NCI-H1436 treated with DMSO at 0.1 percent for 48 hours (cell line): Measurements from ENCODE around the gene COG6.

Experiments
- DNase-seq: peaks from one replicate; lab custom pipeline; 2025; lab: John Stamatoyannopoulos, UW

COG6 gene

DNA sequence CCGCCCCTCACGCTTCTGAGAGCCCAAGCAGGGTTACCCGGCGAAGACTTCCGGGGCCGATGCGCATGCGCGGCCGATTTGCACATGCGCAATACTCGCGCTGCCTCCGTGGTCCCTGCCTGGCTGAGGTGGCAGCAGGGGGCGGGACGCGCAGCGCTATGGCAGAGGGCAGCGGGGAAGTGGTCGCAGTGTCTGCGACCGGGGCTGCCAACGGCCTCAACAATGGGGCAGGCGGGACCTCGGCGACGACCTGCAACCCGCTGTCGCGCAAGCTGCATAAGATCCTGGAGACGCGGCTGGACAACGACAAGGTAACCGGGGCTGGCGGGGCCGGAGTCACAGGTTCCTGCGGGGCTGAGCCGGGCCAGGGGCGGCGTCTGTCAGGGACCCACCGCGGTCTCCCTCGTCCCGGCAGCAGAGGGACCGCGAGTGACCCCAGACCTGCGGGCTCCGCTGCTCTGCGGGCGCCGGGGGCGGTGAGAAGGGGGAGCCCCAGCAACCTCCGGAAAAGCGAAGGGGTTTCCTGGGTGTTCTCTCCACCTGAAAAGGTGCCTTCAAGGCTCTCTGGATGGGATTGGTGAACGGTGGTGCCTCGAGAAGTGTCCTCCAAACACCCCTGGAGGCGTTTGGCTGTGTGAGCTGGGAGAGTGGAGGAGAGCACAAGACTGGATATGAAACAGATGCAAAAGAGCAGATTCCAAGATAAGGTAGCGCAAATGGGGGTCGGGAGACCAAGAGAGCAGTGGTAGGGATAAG is at the start of gene COG6:
TSS of gene COG6 (plus strand) at position 94 of the 756 bp plus-strand sequence. CDS start at position 159, 65 bp downstream.
- peak; percentile 1 for DNase-seq

DNA sequence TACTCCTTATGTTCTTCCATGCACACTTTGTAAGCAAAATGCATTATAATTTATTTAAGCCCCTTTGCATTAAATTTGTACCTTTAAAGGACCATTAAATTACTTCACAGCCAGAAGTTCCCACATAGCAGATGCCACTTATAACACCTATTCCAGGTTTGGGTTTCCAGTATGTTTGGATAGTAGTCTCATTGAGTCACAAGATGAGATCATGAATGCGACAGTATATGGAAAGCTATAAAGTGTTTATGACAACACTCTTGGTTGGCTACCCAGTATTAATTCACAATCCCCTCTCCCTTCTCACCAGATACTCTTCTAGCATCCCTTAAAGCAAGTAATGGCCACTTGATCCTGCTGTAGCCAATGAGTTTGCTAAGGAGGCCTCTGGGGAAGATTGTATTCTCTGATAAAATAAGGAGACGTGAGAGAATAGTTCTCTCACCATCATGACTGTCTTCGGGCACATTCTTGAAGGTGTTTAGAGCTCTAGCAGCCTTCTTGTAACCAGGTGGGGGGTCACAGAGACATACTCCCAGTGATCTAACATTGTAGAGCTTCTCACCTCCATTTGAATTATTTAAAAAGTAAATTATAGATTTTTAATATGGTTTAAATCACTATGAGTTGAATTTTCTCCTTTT is 49.7 kb upstream of the COG6 start:
- no peak for DNase-seq

DNA sequence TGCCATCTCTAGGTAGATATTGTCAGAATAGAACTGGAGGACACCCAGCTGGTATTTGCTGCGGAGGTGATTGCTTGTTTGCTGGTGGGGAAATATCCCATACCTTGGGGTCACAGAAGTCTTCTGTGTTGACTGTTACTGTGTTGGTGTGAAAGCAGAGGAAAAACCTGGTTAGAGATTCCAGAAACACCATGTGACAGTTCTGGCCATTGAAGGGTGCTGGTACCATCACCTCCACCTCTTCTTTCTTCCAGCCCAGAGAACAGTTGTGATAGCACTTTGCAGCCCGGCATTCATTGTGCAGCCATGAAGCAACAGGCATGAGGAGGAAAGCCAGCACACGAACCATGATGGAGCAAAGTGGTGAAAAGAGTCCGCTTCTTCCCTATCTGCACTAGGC is 47.6 kb upstream of the COG6 start:
- no peak for DNase-seq

DNA sequence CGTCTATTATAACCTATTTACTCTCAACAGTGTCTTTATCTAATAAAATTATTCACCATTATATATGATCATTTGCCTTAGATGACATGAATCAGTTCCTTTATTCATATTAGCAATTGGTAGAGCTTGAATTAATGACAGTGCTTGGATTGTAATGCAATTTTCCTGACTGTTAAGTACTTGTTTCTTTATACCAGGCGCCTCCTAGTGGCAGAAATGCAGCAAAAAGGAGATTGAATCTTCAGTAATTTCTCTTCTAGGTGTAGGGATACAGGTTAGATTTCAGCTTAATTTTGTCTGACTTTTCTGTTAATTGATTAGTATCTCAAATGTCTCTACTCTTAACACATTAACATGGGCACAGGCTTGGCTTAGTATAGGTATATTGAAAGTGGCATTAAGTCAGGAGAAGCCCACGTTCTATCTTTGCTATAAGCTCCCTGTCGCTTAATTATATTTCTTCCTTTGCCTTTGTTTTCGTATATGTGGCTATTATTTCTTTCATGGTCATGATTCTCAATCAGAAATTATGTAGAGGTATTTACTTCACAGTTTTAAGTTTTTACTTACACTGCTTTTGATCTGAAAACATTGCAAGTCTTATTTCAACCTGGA is 43.3 kb upstream of the COG6 start:
- DNase-seq: no peak

DNA sequence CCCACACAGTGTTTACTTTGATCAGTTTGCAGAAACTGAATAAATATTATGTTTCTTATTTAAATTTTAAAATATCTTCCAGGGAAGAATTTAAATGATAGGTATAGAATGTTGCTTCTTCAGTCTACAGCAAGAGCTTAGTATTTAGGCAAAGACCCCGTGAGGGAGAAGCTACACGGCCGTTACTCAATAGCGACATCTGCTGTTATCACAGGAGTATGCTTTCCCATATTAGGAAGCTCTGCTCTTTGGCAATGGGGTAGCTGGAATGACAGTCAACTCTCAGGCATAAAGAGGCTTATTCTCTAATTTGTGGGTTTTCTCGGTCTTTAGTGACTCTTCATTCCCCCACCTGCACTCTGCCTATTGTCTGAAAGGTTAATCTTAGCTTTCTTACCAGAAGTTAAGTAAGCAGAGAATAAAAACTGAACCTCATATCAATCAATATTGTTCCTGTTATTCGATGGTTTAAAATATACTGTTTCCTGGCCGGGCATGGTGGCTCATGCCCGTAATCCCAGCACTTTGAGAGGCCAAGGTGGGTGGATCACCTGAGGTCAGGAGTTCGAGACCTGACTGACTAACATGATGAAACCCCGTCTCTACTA is 39.3 kb upstream of the COG6 start:
- DNase-seq: no peak

DNA sequence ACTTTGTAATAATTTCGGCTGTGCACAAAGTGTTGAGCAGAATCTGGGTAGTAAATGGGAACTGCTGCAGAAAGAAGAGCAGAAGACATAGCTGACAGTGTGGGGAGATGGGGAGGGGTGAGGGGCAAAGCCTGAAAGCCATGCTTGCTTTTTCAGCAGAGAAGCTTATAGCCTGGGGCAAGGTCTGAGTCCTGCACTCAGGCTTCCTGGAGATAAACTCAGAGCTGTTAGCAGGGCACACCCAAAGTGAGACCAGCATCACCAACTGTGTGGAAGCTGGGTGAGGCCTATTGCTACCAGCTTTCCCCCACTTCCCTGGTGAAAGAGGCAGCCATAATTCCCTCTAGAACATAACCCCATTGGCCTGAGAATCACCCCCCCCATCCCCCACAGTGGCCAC is 36.9 kb upstream of the COG6 start:
- no peak for DNase-seq

DNA sequence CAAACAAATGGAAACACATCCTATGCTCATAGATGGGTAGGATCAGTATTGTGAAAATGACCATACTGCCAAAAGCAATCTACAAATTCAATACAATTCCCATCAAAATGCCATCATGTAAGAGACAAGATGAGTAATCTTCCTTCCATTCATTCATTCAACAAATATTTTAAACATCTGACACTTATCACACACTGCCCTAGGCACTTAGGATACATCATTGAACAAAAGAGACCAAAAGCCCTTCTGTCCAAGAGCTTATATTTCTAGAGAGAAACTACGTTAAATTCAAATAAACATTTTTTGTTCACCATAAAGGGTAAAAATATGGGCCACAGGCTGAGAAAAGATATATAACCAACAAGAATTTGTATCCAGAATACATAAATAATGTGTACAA is 32.0 kb upstream of the COG6 start:
- no peak for DNase-seq

DNA sequence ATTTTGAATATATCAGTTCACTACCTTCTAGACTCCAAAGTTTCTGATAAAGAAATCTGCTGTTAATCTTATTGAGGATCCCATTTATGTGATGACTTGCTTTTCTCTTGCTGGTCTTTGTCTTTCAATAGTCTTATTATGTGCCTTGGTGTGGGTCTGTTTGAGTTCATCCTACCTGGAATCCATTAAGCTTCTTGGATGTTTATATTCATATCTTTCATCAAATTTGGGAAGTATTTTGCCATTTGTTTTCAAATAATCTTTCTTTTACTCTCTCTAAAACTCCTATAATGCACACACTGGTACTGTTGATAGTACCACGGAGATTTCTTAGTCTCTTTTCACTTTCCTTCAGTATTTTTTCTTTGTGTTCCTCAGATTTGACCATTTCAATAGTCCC is 24.2 kb upstream of the COG6 start:
- no peak for DNase-seq

DNA sequence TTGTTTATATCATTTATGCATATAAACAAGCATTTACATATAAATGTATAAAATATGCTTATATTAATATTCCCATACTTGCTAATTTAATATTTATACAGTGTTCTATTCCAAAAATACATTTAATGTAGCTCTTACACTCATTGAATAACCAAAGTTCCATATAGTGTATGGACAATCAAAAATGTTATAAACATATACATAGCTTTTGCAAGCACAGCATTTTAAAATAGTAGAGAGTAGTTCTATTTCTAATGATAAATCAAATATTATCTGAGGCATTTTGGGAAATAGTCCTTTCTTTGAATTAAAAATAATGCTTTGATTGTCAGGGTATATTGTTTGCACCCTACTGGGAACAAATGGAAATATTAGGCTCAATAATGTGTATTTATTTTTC is 22.5 kb upstream of the COG6 start:
- no peak for DNase-seq

DNA sequence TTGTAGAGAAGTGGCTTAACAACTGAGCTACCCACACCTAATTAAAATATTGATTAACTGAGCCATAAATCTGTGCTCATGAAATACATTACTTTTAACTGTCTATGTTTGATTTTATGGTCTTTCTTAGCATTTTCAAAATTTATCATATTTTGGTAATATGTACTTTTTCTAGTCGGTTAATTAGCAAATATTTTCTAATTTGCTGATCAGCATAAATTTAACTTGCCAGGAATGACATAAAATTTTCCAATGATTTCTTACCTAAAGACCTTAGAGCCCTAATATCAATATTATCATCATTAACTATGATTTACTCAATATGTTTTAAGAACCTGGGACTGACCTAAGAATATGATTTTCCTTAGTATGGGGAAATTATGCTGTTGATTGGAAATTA is 19.9 kb upstream of the COG6 start:
- DNase-seq: no peak

DNA sequence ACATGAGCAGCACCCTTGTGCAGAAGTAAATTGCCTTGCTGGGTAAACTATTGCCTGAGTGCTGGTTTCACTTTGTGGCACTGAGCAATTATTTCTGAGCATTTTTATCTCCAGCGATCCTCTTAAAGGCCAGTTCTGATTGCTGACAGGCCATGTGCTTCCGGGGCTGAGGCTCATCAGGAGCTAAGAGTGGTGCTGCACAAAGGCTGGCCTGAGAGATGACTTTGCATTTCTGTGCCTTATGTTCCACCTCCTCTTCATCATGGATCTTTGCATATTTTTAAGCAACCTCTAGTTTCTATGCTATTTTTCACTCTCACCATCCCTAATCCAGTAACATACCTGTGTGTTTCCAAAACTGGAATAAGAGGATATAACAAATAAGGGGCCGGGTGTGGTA is 17.6 kb upstream of the COG6 start:
- no peak for DNase-seq

DNA sequence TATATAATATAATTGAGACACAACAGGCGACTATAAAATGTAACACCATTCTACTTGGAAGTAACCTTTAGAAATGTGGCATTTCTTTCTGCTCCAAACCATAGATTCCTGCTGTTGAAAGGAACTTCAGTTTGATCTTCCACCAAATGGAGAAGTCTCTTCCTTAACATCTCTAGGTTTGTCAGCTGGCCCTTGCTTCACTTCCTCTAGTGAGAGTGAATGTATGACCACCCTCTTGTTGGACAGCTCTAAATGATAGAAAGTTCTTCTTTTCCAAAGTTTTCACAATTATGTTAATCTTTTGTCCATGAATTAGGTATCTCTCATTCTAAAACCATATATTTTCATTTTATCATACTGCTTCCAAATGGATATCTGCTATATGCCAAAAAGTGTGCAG is 13.8 kb upstream of the COG6 start:
- DNase-seq: no peak

DNA sequence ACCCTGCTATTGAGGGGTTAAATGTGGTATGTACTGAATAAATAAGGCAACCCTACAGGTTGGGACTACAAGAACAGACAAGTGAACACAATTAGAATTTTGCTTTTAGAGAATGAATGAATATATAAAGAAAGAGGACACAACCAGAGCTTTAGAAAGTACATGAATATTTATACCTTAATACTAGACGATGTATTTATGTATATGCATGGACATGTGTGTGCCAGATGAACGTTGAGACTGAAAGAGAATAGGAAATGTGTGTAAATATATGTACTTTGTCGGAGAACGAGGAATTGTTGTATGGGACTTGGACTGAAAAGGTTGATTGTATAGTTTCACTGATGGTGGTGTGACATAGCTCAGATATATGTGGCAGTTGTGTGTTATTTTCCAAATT is 9.3 kb upstream of the COG6 start:
- DNase-seq: no peak

DNA sequence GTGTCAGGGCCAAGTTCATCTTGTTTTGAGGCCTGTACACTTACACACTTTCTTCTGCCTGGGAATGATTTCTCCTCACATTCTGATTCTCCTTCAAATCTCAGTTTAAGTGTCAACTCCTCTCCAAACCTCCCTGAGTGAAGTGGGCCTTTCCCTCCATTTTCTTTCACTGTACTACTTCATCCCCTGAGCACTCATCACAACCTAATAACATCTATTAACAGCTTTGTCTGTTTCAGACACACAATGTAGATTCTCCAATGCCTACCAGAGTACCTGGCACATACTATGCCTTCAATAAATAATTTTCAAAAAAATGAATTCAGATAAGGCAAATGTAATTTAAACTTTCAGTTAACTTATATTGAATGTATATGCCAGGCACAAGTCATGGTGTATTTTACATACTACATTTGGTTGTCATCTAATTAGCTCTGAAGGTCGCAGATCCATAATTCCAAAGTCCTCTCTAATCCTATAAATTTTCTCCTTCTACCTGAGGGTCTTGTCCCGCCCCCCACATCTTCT is 357 bp upstream of the COG6 start:
- no peak for DNase-seq

DNA sequence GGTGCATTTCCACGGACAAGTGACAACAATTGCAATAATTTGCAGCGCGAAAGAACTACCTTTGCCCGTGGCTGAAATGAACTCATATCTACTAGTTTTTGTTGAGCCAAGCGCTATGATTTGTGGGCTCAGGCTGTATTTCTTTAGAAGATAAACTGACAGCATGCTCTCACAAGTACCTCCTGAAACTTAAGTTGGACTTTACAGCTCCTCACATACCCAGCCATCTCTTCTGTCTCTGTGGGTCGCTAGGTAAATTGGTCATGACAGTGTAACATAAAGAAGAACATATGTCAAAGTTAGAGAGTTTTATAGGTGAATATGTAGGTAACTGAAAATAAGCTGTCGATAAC is 839 bp downstream of the COG6 start:
- DNase-seq: no peak

DNA sequence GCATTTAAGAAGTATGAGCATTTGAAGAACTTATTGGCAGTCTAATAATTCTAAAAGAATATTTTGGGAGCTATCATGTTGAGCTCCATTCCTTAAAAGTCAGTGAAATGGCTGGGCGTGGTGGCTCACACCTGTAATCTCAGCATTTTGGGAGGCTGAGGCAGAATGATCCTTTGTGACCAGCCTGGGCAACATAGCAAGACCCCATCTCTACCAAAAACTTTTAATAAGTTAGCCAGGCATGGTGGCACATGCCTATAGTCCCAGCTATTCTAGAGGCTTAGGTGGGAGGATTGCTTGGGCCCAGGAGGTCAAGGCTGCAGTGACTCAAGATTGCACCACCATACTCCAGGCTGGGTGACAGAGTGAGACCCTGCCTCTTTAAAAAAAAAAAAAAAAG is 8.0 kb downstream of the COG6 start:
- DNase-seq: no peak

DNA sequence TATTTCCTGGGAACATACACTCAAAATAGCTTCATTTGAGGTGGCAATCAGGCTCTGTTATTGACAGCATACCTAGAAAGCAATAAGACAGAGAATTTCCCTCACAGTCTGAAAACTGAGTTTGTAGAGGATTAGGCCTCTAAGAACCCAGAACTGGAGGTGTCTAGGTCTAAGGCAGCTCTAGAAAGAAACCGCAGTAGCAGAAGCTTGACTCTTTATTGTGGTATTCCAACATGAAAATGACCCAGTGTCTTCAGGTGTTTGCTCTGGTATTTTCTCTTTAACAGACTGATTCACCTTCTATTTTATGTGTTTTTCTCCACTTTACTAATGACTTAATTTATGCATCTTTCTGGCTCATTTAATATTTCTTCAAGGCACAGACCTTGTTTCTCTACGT is 8.5 kb downstream of the COG6 start:
- DNase-seq: no peak

DNA sequence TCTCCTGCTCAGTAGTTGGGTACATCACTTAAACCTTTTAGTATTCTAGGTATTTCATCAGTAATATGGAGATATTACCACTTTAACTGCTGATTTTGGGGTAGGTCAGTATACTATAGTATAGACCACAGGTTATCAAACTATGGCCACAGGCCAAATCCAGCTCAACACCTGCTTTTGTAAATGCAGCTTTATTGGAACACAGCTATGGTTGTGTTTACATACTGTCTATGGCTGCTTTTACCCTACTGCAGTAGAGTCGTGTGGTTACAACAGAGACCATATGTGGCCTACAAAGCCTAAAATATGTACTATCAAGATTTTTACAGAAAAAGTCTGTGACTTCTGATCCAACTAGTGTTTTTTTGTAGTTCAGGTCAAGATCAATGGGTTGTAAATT is 10.3 kb downstream of the COG6 start:
- DNase-seq: no peak

DNA sequence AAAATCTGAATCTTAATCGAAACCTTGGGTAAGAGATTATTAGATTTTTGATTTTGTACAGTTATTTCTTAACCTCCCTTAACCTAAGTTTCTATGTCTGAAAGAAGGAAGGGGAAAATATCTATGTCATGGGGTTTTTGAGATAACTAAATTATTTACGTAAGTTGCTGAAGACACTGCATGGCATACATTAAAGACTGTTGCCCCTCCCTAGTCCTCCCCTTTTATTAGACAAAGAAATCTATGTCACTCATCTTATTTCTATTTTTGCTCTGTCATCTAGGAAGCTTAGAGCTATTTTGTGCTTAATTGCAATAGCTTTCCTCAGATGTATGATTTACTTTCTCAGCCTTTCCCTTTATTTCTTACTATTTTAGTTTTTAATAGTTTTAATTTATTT is 15.0 kb downstream of the COG6 start:
- no peak for DNase-seq

DNA sequence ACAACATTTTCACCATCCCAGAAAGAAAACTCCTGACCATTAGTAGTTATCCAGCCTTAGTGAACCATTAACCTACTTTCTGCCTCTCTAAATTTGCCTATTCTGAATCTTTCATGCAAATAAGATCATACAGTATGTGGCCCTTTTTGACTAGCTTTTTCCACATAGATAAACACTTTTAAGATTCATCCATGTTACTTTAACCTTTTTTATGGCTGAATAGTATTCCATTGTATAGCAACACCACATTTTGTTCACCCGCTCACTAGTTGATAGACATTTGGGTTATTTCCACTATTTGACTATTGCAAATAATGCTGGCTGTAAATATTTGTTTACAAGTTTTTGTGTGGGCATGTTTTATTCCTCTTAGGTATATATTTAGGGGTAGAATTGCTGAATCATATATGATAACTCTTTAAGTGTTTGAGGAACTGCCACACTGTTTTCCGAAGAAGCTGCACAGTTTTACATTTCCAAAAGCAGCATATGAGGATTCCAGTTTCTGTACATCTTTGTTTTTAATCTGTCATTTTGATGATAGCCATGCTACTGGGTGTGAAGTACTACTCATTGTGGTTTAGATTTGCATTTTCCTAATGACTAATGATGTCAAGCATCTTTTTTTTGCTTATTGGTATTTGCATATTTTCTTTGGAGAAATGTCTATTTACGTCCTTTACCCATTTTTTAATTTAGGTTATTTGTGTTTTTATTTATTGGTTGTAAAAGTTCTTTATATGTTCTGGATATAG is 17.1 kb downstream of the COG6 start:
- no peak for DNase-seq

DNA sequence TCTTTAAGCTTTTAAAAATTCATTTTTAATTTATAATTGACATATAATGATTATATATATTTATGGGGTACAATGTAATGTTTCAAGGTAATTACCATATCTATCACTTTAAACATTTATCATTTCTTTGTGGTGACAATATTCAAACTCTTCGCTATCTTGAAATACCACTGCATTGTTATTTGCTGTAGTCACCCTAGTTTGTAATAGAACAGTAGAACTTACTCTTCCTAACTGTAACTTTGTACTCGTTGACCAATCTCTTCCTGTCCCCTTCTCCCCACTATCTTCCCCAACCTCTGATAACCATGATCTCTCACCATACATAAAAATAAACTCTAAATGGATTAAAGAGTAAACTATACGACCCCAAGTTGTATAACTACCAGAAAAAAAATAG is 20.4 kb downstream of the COG6 start:
- no peak for DNase-seq

DNA sequence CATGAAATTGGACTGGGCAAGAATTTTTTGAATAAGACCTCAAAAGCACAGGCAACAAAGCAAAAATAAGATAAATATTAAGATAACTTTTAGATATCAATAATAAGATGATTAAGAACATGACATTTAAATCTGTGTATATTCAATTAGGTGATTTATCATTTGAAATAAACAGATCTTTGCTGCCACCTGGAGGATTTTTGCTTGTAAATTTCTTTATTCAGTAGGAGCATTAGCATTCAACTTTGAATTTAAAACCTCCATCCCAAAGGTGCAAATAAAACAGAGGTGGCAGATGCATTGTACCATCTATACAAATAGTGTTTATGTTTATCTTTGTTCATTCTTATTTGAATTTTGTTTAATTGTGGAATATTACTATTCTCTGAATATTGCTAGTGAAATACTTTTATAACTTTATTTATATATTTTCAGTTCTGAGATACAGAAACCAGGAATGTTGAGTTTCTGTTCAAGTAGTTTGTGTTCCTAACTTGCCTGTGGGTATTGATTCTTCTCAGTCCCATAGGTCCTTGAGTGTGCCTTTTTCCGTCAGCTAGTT is 20.9 kb downstream of the COG6 start:
- no peak for DNase-seq
